Neural cell (in vitro differentiated cells): ENCODE results near the gene EDA. TPM values are rescaled to one million over a fixed set of nuclear protein-coding genes. Genes with fewer than 3 reads are reported as not detected.
"Not testable (repeated sequence)": the region's sequence is repeated elsewhere in the genome, so short reads cannot be mapped to it uniquely, and the experiment has no call there.

ENCODE experiments used
- H2AFZ ChIP-seq: fragments of 200-600, 300-800 bp; sonication (generic), shearing (Covaris generic); 2 replicates; pipeline ENCODE4 v1.6.0; 2014; ENCODE audit warnings: low read depth, mild to moderate bottlenecking, antibody characterized with exemption, low read length, moderate library complexity
- H3F3A ChIP-seq: fragments of 200-600 bp; shearing (Covaris generic); 2 replicates; pipeline ENCODE4 v1.6.1; 2016; ENCODE audit warnings: mild to moderate bottlenecking, moderate library complexity, mixed read lengths, antibody characterized with exemption, low read length; ENCODE audit not compliant: insufficient read depth, poor library complexity, severe bottlenecking
- H3K27ac ChIP-seq: fragments of 200-600, 300-800 bp; sonication (generic), shearing (Covaris generic); 2 replicates; pipeline ENCODE4 v1.5.1; 2014; ENCODE audit warnings: mild to moderate bottlenecking, low read length, moderate library complexity
- H3K27me3 ChIP-seq: fragments of 300-800, 200-600 bp; sonication (generic), shearing (Covaris generic); 2 replicates; pipeline ENCODE4 v1.6.0; 2014; ENCODE audit warnings: mild to moderate bottlenecking, low read depth, low read length, moderate library complexity; ENCODE audit not compliant: insufficient read depth
- H3K36me3 ChIP-seq: fragments of 300-800, 200-600 bp; sonication (generic), shearing (Covaris generic); 2 replicates; pipeline ENCODE4 v1.5.1; 2014; ENCODE audit warnings: mild to moderate bottlenecking, antibody characterized with exemption, low read length, moderate library complexity; ENCODE audit not compliant: insufficient read depth
- H3K4me2 ChIP-seq: fragments of 300-800, 200-600 bp; sonication (generic), shearing (Covaris generic); 2 replicates; pipeline ENCODE4 v1.6.0; 2014; ENCODE audit warnings: mild to moderate bottlenecking, low read length
- H3K4me3 ChIP-seq: fragments of 300-800, 200-600 bp; sonication (generic), shearing (Covaris generic); 2 replicates; pipeline ENCODE4 v1.5.1; 2014; ENCODE audit warnings: mild to moderate bottlenecking, low read length, moderate library complexity
- H3K79me2 ChIP-seq: fragments of 200-600 bp; shearing (Covaris generic); replicated peaks from 2 replicates; pipeline ENCODE4 v1.6.0; 2014; ENCODE audit warnings: mild to moderate bottlenecking, low read length, moderate library complexity; ENCODE audit not compliant: insufficient read depth
- H3K9ac ChIP-seq: fragments of 300-800, 200-600 bp; sonication (generic), shearing (Covaris generic); 2 replicates; pipeline ENCODE4 v1.6.1; 2016; ENCODE audit warnings: mild to moderate bottlenecking, low read length, mixed read lengths
- H3K9me2 ChIP-seq: fragments of 200-600 bp; shearing (Covaris generic); 2 replicates; pipeline ENCODE4 v1.6.1; 2016; ENCODE audit warnings: mild to moderate bottlenecking, low read length, mixed read lengths; ENCODE audit not compliant: insufficient read depth
- H3K9me3 ChIP-seq: fragments of 200-600, 300-800 bp; sonication (generic), shearing (Covaris generic); 2 replicates; pipeline ENCODE4 v1.6.1; 2016; ENCODE audit warnings: mild to moderate bottlenecking, mixed run types, low read length, moderate library complexity, mixed read lengths
- H4K20me1 ChIP-seq: fragments of 200-600 bp; shearing (Covaris generic); 2 replicates; pipeline ENCODE4 v1.6.1; 2016; ENCODE audit warnings: mild to moderate bottlenecking, mixed run types; ENCODE audit not compliant: insufficient read depth
- CTCF ChIP-seq: fragments of 450-650 bp; IDR thresholded peaks from 2 replicates; pipeline ENCODE4 v1.5.1; 2014; ENCODE audit warnings: antibody characterized with exemption, mild to moderate bottlenecking, moderate library complexity; ENCODE audit not compliant: poor library complexity, severe bottlenecking
- EP300 ChIP-seq: fragments of 450-650 bp; conservative IDR thresholded peaks from 2 replicates; pipeline ENCODE4 v1.6.1; 2014; ENCODE audit warnings: antibody characterized with exemption, mild to moderate bottlenecking, moderate library complexity; ENCODE audit not compliant: poor library complexity, severe bottlenecking
- EZH2 ChIP-seq: fragments of 200-600, 300-800 bp; shearing (Covaris generic), sonication (generic); IDR thresholded peaks from 2 replicates; pipeline ENCODE4 v1.6.1; 2014; ENCODE audit warnings: antibody characterized with exemption, low read length, borderline replicate concordance, mild to moderate bottlenecking; ENCODE audit not compliant: insufficient read depth, poor library complexity, severe bottlenecking
- MXI1 ChIP-seq: fragments of 450-650 bp; conservative IDR thresholded peaks from 2 replicates; pipeline ENCODE4 v1.6.1; 2014; ENCODE audit warnings: antibody characterized with exemption, mild to moderate bottlenecking; ENCODE audit not compliant: poor library complexity, severe bottlenecking
- POLR2AphosphoS5 ChIP-seq: IDR thresholded peaks from 2 replicates; pipeline ENCODE4 v1.6.1; 2012
- RAD21 ChIP-seq: fragments of 450-650 bp; conservative IDR thresholded peaks from 2 replicates; pipeline ENCODE4 v1.6.1; 2014; ENCODE audit warnings: antibody characterized with exemption, mild to moderate bottlenecking, moderate library complexity
- REST ChIP-seq: IDR thresholded peaks from 2 replicates; pipeline ENCODE4 v1.6.1; 2012; ENCODE audit warnings: borderline replicate concordance
- SMC3 ChIP-seq: fragments of 450-650 bp; conservative IDR thresholded peaks from 2 replicates; pipeline ENCODE4 v1.6.1; 2014; ENCODE audit warnings: antibody characterized with exemption, mild to moderate bottlenecking, moderate library complexity; ENCODE audit not compliant: poor library complexity
- TAF1 ChIP-seq: IDR thresholded peaks from 2 replicates; pipeline ENCODE4 v1.6.1; 2012; ENCODE audit warnings: low read depth
- polyA plus RNA-seq: library from polyadenylated mRNA; depleted of rRNA; stranded (reverse); fragments of >200 nt; gene quantifications from 2 replicates; pipeline ENCODE4 v1.2.3, GENCODE V29; 2014

The EDA gene
- polyA plus RNA-seq, 1 donor from 2014 or later = 1.1 TPM

DNA sequence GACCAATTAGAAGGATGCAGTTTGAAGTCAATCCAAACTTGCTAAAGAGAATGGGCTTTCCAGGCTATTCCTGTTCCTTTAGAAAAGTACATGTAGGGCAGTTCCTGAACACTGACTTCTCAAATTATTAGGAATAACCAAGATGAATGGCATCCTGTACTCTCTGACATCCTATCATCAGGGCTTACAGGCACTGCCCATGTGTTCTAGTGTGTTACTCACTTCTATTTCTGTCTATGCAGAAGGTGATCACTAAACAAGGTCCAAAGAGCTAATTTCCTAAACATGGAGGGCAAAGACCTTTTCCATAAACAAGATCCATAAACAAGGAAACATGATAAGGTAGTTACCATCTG, 380.2 kb downstream of the EDA start:
- Histone ChIP-seq H3K36me3 (no peaks in the 10 kb centered on the region), H2AFZ (no peak overlapping the region), H3K9me3 (no peaks in the 10 kb centered on the region), H3K27me3 (no peaks in the 10 kb centered on the region), H3K79me2 (no peaks in the 10 kb centered on the region), H3K9ac (no peak overlapping the region), H3F3A (no peaks in the 10 kb centered on the region), H4K20me1 (no peaks in the 10 kb centered on the region), H3K4me2 (no peak overlapping the region), H3K4me3 (no peak overlapping the region), H3K9me2 (no peaks in the 10 kb centered on the region), H3K27ac (no peak overlapping the region)
- TF ChIP-seq EP300 (no peak), TAF1 (no peak), SMC3 (no peak), RAD21 (no peak), REST (no peak), CTCF (no peak), POLR2AphosphoS5 (no peak), EZH2 (no peak), MXI1 (no peak)

- H4K20me1 ChIP-seq, H3K9me3 ChIP-seq, H3K36me3 ChIP-seq, H3K4me3 ChIP-seq, H3K9me2 ChIP-seq, H3K27ac ChIP-seq, H3K79me2 ChIP-seq, H3K4me2 ChIP-seq, H2AFZ ChIP-seq, H3F3A ChIP-seq, H3K27me3 ChIP-seq, H3K9ac ChIP-seq: not testable (repeated sequence)
Observed at GRCh38 chrX:69998299-69998698, 382.4 kb downstream of the EDA start.

DNA sequence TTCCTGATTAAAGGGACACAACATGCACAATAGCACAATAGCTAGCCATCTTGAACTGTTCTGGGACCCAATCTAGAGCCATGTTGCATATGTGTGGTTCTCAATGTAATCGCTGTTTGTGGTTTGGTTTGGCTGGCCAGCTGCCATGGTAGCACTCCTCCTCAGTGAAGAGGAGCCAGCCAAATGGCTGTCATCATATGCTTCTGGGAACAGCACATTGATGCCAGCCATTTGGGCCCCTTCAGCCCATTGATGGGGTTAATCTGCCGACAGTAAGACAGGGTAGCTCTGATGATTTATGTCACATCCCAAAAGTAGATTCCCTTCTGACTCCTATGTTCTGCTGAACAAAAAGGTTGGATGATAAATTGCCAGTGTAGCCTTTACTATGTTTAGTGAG, 385.4 kb downstream of the EDA start:
- no peaks in the 10 kb centered on the region for H3K27me3 ChIP-seq
- no peaks in the 10 kb centered on the region for H4K20me1 ChIP-seq
- H3K9me2 ChIP-seq = no peaks in the 10 kb centered on the region
- H3K4me2 ChIP-seq = no peak overlapping the region
- TF ChIP-seq TAF1 (no peak), CTCF (no peak), EP300 (no peak), REST (no peak), RAD21 (no peak), POLR2AphosphoS5 (no peak), MXI1 (no peak), EZH2 (no peak), SMC3 (no peak)
- no peaks in the 10 kb centered on the region for H3K36me3 ChIP-seq
- no peaks in the 10 kb centered on the region for H3K79me2 ChIP-seq
- no peak overlapping the region for H3K9ac ChIP-seq
- H3K27ac ChIP-seq = no peak overlapping the region
- no peak overlapping the region for H3K4me3 ChIP-seq
- H3K9me3 ChIP-seq = no peaks in the 10 kb centered on the region
- no peaks in the 10 kb centered on the region for H3F3A ChIP-seq
- no peak overlapping the region for H2AFZ ChIP-seq
